ENCODE results near the gene RPL11.

DNA sequence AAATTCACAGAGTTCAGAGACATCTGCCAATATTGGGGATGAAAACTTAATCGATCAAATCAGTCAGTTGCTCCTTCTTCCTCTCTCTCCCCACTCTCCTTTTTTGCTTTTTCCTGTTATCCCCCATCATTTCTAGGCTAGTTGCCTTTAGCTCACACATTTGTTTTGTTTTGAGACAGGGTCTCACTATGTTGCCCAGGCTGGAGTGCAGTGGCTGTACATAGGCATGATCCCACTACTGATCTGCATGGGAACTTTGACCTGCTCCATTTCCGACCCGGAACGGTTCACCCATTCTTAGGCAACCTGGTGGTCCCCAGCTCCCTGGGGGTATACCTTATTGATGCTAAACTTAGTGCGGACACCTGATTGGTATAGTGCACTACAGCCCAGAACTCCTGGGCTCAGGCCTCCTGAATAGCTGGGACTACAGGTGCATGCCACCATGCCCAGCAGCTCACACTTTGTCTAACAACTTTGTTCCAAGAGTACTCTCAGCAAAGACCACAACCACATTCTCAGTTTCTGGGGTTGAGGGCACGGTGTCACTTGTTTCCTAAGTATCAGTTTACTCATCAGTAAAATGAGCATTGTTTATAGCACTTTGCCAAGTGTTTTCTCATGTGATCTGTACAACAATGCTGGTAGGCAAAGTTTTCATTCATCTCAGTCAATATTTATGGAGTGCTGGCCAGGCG, 45.0 kb downstream of the RPL11 start:
- TF ChIP-seq, protein P1, sequence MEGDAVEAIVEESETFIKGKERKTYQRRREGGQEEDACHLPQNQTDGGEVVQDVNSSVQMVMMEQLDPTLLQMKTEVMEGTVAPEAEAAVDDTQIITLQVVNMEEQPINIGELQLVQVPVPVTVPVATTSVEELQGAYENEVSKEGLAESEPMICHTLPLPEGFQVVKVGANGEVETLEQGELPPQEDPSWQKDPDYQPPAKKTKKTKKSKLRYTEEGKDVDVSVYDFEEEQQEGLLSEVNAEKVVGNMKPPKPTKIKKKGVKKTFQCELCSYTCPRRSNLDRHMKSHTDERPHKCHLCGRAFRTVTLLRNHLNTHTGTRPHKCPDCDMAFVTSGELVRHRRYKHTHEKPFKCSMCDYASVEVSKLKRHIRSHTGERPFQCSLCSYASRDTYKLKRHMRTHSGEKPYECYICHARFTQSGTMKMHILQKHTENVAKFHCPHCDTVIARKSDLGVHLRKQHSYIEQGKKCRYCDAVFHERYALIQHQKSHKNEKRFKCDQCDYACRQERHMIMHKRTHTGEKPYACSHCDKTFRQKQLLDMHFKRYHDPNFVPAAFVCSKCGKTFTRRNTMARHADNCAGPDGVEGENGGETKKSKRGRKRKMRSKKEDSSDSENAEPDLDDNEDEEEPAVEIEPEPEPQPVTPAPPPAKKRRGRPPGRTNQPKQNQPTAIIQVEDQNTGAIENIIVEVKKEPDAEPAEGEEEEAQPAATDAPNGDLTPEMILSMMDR (IDR thresholded peaks at IDR 0.05), result no peak
- no peak for TF ChIP-seq POLR2AphosphoS5 (IDR thresholded peaks at IDR 0.05; ENCODE audit: insufficient read depth in 1 of 2, low read depth in 1 of 2)
